GM04503 (cell line): ENCODE measurements around the gene PSMD14.

Source experiments
- DNase-seq: peaks from one replicate; pipeline ENCODE4 v3.0.0-alpha.2; 2012; ENCODE audit warnings: low read depth

Gene PSMD14

GRCh38 chr2:161386228-161386824 is 78.1 kb downstream of the PSMD14 start:
- no peak for DNase-seq

GRCh38 chr2:161388146-161388779 is 80.0 kb downstream of the PSMD14 start:
- DNase-seq, result no peak

GRCh38 chr2:161391737-161392506 is 83.7 kb downstream of the PSMD14 start:
- DNase-seq, result no peak

GRCh38 chr2:161400076-161400475 is 91.9 kb downstream of the PSMD14 start:
- no peak for DNase-seq

- DNase-seq, result no peak
Measured at GRCh38 chr2:161402297-161402696, 94.1 kb downstream of the PSMD14 start.

GRCh38 chr2:161406316-161406715 is 98.1 kb downstream of the PSMD14 start:
- no peak for DNase-seq

- DNase-seq, result no peak
Measured at GRCh38 chr2:161407597-161407996, 99.4 kb downstream of the PSMD14 start.

GRCh38 chr2:161409308-161409907 is 101.2 kb downstream of the PSMD14 start:
- DNase-seq, result no peak

- DNase-seq, result no peak
Measured at GRCh38 chr2:161412346-161412745, 104.1 kb downstream of the PSMD14 start.

- DNase-seq, result no peak
Measured at GRCh38 chr2:161414042-161415033, 106.1 kb downstream of the PSMD14 start.

- DNase-seq, result no peak
Measured at GRCh38 chr2:161415034-161415986, 107.1 kb downstream of the PSMD14 start.

GRCh38 chr2:161415987-161416707 is 107.9 kb downstream of the PSMD14 start, which contains the start of gene TBR1:
TSS of gene TBR1 (plus strand) at chr2:161416297. CDS start at chr2:161416411, 114 bp downstream.
- DNase-seq, result no peak

GRCh38 chr2:161416708-161417437 is 108.6 kb downstream of the PSMD14 start:
- no peak for DNase-seq

GRCh38 chr2:161417438-161418274 is 109.4 kb downstream of the PSMD14 start:
- DNase-seq, result no peak

- no peak for DNase-seq
Measured at GRCh38 chr2:161418275-161418714, 110.1 kb downstream of the PSMD14 start.

GRCh38 chr2:161418715-161419637 is 110.8 kb downstream of the PSMD14 start:
- no peak for DNase-seq
